Measurements from ENCODE around the gene CDK18. TPM values are rescaled to one million over a fixed set of nuclear protein-coding genes. Genes with fewer than 3 reads are reported as not detected.

CDK18 gene
- total RNA-seq, 4 donors from 2014 or later = 13.6 to 22.4 (median 16.9) TPM

GRCh38 chr1:205547936-205548827 lies 43.7 kb downstream of the CDK18 start:
- no peak for DNase-seq
- Histone ChIP-seq H3K27me3 (no peaks in the 10 kb centered on the region), H3K4me1 (peaks cover under 1 to 7% of the 10 kb centered on the region in 2 donors), H3K36me3 (no peaks in the 10 kb centered on the region), H3K9me3 (no peaks in the 10 kb centered on the region), H3K4me3 (replicated peaks in 1 of 3) (no peak overlapping the region), H3K27ac (no peak overlapping the region)
- intact Hi-C loops (cut with DNase I) = no loop called here
- 63 to 65% methylated on average over 15 of the region's 15 CpGs for WGBS, 2 donors
- TF ChIP-seq CTCF (IDR thresholded peaks at IDR 0.05) (no peak), POLR2A (IDR thresholded peaks at IDR 0.05) (no peak)

- intact Hi-C loops (cut with DNase I) = no loop called here
- no peak overlapping the region for H3K27ac ChIP-seq
- no peaks in the 10 kb centered on the region for H3K4me1 ChIP-seq
- TF ChIP-seq CTCF (IDR thresholded peaks at IDR 0.05) (no peak), POLR2A (IDR thresholded peaks at IDR 0.05) (no peak)
- no peak for DNase-seq
- no peaks in the 10 kb centered on the region for H3K27me3 ChIP-seq
- WGBS, 2 donors = 84 to 91% methylated on average over 3 of the region's 3 CpGs
- H3K36me3 ChIP-seq = no peaks in the 10 kb centered on the region
- H3K9me3 ChIP-seq = no peaks in the 10 kb centered on the region
- no peak overlapping the region for H3K4me3 ChIP-seq (replicated peaks in 1 of 3)
Observed at GRCh38 chr1:205554026-205554811, 49.8 kb downstream of the CDK18 start.

GRCh38 chr1:205561501-205562203 lies 57.2 kb downstream of the CDK18 start:
- Histone ChIP-seq H3K4me1 (no peaks in the 10 kb centered on the region), H3K9me3 (no peaks in the 10 kb centered on the region), H3K4me3 (replicated peaks in 1 of 3) (no peak overlapping the region), H3K27ac (no peak overlapping the region), H3K27me3 (no peaks in the 10 kb centered on the region), H3K36me3 (no peaks in the 10 kb centered on the region)
- DNase-seq = no peak
- WGBS, 2 donors = 92 to 95% methylated on average over 1 of the region's 1 CpG
- TF ChIP-seq POLR2A (IDR thresholded peaks at IDR 0.05) (no peak), CTCF (IDR thresholded peaks at IDR 0.05) (no peak)
- intact Hi-C loops (cut with DNase I) = no loop called here

GRCh38 chr1:205563927-205564441 lies 59.5 kb downstream of the CDK18 start:
- no peak for DNase-seq
- no peaks in the 10 kb centered on the region for H3K27me3 ChIP-seq
- intact Hi-C loops (cut with DNase I) = no loop called here

More at GRCh38 chr1:205563927-205564441, 59.5 kb downstream of the CDK18 start:
- no peaks in the 10 kb centered on the region for H3K9me3 ChIP-seq
- no peaks in the 10 kb centered on the region for H3K36me3 ChIP-seq
- WGBS, 2 donors = 48 to 62% methylated on average over 4 to 5 of the region's 5 CpGs
- no peak overlapping the region for H3K27ac ChIP-seq
- H3K4me3 ChIP-seq (replicated peaks in 1 of 3) = no peak overlapping the region
- TF ChIP-seq POLR2A (IDR thresholded peaks at IDR 0.05) (no peak), CTCF (IDR thresholded peaks at IDR 0.05) (no peak)
- peaks cover 0 to 7% of the 10 kb centered on the region in 2 donors for H3K4me1 ChIP-seq

Data from thyroid gland (tissue), 4 donors.